GM18873 (cell line): ENCODE measurements around the gene C21orf58.
A peak's percentile ranks its signal among the peaks of the same experiment; 100 is the strongest.
"Not testable (repeated sequence)": the region's sequence is repeated elsewhere in the genome, so short reads cannot be mapped to it uniquely, and the experiment has no call there.

Experiments
- ATAC-seq: cut with Tn5 transposase; IDR thresholded peaks from one replicate; pipeline ENCODE4 v1.9.1; 2021; ENCODE audit warnings: mild to moderate bottlenecking, moderate library complexity, moderate number of reproducible peaks; ENCODE audit not compliant: unreplicated experiment, low FRiP score

C21orf58 gene

DNA sequence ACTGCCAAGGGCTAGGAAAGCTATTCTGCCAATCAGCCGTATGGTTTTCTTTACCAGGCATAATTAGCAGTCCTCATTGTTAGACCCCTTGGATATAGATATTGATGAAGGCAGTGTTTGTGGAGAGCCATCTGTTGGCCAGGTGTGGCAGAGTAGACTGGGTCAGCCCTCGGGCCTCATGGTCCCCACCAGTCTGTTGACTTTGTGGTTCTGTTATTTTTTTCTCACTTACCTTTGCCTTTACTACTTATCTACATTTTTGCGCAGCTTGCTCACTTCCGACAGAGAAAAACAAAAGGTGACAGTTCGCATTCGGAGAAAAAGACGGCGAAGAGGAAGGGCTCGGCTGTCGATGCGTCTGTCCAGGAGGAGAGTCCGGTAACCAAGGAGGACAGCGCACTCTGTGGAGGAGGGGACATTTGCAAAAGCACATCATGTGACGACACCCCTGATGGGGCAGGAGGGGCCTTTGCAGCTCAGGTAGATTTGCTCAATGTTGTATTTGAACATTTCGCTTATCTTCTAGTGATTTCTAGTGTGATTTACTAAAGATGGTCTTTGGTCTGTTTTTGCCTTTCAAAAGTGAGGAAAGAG is 2.5 kb upstream of the C21orf58 start:
- no peak for ATAC-seq

DNA sequence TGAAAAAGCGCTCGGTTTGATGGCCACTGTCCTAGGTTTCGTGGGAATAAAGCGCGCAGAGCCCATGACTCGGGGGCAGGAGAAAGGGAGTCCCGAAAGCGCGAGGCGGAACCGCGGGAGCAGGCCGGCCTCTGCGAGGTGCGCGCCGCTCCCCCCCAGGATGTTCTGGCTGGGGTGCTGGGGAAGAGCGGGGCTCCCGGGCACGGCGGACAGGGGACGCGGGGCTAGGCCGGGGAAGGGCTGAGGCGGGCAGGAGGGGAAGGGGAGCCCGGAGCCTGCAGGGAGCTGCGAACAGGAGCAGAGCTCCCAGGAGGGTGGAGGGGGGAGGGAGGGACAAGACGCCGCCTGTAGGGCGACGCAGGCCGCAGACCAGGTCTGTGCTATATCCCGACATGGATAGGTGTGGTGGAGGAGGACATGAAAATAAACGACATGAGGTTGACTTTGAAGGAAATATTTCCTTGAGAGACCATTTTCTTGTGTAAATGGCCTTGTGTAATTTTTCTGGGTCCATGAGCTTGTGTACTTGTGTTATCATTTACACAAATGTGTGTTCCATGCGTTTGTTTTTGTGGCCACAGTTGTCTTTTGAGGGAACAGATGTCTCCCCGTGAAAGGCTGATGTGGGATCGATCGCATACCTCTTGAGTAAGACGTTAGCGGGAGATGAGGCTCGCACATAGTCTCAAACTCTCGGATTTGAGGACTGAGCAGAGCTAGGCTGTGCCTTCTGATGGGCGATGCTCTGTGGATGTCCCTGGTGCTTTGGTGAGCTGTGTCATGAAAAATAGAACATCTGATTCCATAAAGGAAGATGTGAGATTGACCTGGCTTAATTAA is 1.6 kb upstream of the C21orf58 start:
- ATAC-seq: no peak

DNA sequence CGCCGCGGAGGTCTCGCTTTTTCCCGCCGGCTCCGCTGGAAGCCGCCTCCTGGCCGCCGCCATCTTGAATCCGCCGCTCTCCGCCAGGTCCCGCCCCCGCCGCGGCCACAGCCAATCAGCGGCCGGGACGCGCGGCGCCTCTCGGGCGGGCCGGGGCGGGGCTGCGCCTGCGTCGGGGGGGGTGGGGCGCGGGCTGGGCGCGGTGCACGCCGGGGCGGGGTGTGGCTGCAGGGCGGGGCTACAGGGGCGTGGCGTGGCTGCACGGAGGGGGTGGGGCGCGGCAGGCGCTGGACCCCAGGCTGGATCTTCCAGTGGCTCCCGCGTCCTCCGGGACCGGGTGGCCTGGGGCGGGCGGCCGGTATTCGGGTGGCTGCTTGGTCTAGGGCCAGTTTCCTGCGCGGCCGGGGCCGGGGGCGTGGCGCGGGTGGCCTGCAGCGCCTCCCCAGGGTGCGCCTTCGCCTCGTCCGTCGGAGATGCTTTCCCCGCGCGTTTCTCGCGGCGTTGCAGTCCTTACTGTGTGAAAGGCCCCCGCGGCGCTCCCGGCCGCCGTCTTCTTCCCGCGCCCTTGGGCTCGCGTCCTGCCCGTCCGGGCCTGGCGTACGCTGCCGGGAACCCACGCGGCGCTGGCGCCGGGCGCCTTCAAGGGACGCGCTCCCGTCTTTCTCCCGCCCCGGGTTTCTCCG is 861 bp upstream of the C21orf58 start:
- ATAC-seq: peak; percentile 28

DNA sequence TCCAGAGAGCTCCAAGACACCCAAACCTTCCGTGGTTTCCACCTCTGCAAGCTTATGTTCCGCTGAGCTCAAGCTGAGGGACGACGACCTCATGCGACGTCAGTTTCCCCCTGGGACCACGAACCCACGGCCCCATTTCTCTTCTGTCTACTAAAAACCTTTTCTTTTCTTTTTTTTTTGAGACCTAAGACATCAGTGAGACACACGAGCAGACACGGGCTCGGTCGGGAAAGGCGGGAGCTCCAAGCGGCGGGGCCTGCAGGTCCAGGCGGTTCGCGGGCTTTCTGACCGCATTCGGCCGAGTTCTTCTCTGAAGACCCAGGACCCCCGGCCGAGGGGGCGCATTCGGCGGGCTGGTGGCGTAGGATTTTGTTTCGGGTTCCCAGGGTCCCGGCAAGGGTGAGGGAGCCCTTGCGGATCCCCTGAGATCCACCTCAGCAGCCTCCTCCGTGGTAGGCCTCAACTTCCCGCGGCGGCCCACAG is 402 bp downstream of the C21orf58 start:
- no peak for ATAC-seq

DNA sequence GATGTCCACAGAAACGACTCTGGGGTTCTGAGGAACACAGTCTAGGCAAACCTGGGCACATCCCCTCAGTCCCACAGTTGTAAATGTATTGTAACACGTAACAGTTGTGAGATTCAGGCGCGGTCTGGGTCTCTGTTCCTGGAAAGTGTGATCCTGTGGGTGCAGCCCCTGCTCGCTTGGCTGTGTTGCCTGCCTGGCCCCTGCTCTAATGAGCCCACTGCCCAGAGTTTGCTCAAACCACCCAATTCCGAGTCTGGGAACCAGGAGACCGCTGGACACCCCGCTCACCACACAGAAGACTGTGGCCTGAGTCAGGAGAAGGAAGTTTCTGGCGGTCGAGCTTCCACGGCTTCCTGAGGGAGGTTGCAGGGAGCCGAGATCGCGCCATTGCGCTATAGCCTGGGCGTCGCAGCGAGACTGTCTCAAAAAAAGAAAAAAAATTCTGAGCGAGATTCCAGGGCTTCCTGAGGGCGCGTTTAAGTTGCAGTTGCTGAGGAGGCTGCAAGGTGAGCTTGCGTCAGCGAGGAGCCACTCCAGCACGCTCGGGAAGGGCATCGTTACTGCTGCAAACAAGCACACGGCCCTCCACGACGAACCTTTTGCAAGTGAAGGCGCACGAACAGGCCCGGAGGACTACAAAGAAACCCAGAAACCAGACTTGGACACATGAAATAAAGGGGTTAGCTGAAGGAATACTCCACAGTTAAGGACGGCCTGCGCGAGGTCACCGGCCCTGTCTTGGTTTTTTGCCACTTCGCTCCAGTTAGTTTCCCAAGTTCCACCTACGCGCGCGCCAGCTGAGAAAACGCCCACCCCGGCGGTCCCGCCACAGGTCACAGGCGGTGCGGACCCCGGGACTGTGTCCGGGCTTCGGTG is 1.1 kb downstream of the C21orf58 start:
- no peak for ATAC-seq

DNA sequence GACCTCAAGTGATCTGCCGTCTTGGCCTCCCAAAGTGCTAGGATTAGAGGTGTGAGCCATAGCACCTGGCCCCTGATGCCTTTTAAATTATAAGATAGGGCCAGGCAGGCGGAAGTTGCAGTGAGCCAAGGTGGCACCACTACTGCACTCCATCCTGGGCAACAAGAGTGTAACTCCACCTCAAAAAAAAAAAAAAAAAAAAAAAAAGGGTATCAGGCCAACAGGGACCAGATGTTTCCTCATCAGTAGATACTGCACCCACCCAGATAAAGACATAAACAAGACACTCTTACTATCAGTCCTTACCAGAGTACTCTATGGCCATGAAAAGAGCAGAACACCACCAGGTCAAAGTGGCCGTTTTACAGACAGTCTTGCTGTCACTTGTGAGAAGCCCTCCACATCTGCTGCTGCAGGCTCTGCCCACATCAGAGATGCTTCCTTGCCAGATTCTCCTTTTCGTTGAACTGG is 3.3 kb downstream of the C21orf58 start:
- ATAC-seq: no peak

DNA sequence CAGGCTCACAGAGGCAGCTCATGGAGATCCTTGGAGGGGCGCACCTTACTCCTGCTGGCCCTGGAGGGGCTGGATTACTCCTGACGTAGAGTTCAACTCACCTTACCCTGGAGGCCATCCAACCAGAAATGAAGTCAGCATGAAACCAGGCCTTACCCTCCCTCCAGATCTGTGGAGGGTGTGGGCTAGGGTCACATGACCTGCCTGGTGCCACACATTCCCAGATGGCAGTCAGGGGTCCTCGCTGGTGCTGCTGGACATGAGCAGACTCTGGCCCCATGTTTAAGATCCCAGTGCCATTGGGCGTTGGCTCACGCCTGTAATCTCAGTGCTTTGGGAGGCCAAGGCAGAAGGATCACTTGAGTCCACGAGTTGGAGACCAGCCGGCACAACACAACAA is 4.5 kb downstream of the C21orf58 start:
- no peak for ATAC-seq

DNA sequence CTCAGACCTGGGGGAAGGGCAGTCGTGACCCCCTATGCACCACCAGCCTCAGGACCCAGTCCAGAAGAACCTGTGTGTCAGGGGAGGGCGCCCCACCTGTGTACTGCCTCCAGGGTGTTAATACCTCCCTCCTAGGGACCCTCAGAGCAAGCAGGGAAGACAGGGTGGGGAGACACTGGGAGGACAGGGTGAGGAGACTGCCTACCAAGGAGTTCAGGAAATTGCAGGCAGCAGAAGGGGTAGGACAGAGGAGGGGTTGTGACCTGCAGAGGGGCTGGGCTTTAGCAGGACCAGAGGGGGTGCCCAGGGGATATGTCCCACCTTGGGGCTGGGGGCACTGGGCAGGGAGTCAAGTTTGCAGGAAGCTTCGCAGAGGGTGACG is 5.2 kb downstream of the C21orf58 start:
- ATAC-seq: no peak

DNA sequence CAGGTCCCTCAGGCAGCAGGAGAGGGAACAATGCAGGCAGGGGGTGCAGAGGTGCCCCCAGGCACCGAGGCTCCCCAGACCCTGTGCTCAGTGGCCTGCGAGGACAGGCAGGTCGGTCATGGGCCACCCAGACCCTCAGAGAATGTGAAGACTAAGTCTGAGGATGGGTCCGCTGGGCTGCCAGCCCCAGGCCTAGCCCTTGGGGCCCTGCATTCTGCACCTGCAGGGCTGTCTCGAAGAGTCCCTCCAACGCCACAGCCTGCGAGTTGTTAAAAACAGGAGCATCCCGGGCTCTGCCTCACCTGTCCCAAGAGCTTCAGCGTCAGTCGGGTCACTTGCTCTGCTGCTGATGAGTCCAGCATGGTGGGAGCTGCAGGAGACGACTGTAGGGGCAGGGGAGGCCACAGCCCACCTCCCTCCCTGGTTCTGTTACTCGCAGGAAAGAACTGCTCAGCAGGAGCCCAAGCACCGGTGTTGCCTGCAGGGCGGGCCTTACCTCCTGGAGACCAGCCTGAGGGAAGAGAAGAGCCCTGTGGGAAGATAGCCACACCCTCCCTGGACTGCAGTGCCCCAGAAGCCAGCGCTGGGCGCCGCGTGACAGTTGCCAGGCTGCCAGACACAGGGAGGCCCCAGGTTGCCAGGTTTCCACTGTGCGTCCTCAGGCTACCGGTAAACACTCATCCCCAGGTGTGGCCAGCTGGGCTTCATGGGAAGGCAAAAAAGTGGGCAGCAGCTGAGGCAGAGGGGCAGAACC is 5.8 kb downstream of the C21orf58 start:
- no peak for ATAC-seq

DNA sequence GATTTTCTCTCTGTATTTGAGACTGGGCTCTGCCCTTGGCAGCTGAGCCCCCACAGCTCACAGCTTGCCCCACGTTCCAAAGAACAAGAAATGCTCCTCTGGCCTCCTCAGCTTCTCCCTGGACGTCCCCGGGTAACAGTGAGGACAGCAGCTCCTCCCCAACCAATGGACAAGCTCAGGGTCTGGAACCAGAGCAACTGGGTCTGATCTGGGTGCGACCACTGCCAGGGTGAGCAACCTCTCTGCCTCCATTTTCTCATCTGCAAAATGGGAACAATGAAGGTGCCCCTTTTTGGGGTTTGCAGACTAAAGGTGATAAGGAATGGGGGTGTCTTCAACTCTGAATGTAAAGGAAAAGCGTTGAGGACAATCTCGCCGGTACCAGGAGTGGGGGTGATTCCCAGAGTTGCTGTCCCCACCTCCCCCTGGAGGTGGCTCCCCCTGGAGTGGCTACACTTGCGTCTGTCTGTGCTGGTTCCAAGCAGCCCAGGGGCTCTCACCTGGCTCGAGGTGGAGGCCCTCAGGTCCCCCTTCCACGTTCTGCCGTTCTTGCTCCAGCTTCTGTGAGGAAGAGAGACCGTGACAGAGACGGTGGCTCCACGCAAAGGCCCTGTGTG is 6.9 kb downstream of the C21orf58 start:
- no peak for ATAC-seq

DNA sequence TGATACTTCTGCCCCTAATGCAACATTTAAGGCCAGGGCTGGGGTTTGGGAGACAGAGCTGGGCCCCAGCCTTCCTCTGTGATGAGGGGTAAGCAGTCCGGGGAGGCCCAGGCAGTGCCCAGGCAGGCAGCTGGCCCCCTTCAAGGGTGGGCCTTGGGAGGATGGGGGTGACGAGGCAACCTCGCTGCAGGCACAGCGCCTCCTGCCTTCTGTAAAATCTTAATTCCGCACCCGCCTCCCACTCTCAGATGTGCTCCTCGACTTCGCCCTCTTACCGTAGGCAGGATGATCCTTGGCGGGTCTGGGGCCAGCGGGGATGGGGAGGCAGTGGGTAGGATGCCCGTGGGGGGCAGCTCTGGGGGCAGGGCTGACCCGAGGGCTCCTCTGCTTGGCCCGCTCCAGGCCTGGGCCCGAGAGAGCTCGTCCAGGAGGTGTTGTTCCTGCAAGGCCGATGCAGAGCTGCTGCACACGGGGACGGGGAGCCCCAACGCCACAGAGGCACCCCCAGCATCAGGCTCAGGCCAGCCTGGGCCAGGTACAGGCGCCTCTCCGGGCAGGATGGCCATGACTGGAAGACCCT is 9.1 kb downstream of the C21orf58 start:
- ATAC-seq: no peak

DNA sequence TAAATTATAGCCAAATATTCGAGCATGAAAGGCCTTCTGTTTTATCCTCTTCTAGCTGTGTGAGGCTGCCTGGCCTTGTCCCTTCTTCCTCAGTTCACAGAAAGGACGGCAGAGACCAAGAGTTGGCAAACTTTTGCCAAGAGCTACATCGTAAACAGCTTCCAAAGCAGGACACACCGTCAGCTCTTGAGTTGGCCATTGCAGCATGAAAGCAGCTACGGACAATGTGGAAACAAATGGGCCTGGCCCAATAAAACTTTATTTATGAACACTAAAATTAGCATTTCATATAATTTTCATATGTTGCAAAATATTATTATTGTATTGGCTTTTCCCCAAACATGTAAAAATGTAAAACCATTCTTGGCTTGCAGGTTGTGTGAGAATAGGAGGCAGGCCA is 10.7 kb downstream of the C21orf58 start:
- no peak for ATAC-seq

DNA sequence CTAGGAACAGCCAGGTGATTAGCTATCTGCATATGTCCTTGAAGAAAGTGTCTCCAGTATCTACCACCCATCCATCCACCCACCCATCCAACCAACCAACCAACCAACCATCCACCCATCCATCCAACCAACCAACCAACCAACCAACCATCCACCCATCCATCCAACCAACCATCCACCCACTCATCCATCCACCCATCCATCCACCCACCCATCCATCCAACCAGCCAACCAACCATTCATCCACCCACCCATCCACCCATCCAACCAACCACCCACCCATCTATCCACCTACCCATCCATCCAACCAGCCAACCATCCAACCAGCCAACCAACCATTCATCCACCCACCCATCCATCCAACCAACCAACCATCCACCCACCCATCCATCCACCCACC is 12.1 kb downstream of the C21orf58 start:
- no peak for ATAC-seq

DNA sequence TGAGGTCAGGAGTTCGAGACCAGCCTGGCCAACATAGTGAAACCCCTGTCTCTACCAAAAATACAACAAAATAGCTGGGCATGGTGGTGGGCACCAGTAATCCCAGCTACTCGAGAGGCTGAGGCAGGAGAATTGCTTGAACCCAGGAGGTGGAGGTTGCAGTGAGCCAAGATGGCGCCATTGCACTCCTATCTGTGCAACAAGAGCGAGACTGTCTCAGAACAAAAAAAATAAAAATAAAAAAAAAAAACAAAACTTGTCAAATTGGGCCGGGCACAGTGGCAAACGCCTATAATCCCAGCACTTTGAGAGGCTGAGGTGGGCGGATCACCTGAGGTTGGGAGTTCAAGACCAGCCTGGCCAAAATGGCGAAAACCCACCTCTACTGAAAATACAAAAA is 13.4 kb downstream of the C21orf58 start:
- ATAC-seq: not testable (repeated sequence)

DNA sequence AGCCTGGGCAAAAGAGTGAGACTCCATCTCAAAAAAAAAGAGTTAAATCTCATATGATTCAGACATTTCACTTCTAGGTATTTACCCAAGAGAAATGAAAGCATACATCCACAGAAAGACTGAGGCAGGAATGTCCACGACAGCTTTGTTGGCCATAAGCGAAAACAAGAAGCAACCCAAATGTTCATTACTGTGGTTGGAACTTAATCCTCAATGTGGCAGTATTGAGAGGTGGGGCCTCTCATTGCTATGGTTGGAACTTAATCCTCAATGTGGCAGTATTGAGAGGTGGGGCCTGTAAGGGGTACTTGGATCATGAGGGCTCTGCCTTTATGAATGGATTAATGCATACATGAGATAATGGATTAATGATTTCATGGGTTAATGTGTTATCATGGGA is 15.2 kb downstream of the C21orf58 start:
- no peak for ATAC-seq

DNA sequence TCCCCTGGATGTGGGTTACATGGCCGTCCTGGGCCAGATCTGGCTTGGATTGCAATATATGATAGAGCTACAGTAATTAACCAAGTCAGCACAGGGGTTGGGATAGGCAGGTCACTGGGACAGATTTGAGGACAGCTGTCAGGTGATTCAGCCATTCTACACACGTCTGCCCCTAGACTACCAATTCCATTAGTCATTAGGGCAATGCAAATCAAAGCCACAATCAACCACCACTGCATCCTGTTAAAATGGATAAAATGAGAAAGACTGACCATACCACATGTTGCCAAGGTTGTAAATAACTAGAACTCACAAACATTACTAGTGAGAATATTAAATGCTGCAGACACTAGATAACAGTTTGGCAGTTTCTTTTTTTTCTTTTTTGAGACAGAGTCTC is 16.0 kb downstream of the C21orf58 start:
- no peak for ATAC-seq

DNA sequence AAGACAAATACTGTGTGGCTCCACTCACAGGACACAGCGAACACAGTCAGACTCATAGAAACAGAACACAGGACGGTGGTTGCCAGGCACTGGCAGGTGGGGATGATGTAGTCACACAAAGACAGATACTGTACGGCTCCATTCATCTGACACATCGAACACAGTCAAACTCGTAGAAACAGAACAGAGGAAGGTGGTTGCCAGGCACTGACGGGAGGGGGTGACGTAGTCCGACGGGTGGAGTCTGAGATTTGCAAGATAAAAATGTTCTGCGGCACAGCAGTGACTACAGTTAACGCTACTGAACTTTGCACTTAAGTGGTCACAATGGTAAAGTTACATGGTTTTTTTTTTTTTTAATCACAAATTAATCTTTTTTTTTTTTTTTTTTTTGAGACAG is 18.7 kb downstream of the C21orf58 start:
- ATAC-seq: no peak

DNA sequence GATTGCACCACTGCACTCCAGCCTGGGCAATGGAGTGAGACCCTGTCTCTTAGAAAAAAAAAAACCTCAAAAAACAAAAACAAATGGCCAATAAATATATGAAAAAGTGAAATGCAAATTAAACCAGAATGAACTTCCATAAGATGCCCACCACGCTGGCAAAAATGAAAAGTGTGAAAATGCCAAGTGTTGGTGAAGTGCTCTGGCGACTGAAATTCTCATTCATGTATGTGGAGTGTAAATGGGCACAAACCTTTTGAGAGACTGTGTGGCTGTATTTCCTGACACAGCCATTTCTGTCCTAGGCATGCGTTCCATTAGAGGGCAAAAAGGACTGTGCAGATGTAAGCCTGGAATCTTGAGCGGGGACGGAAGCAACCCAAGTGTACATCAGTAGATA is 19.2 kb downstream of the C21orf58 start:
- ATAC-seq: no peak

DNA sequence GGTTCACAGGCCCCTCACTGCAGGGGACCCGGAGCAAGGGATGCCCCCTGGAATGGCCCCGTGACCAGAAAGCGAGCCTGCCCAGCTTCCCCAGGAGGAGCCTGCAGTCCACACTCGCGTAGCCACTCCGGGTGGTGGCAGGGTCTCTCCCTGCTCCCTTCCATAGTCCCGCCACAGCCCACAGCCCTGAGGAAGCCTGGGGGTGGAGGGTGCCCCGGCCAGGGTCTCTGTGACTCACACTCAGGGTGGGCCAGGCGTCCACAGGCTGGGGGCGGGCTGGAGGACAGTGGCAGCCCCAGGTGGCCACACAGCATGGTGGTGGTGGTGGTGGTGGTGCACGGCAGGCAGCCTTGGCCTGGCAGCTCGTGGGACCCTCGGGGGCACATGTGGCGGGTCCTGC is 21.9 kb downstream of the C21orf58 start:
- no peak for ATAC-seq
